HEK293T (cell line): ENCODE results near the gene PKN3.

ENCODE experiments used
- CTCF ChIA-PET: fragments of 350-600 bp; formaldehyde crosslinking; extraction: SDS; loops from one replicate; lab custom pipeline; 2021; ENCODE audit warnings: antibody characterized with exemption, inconsistent platforms; lab: Yijun Ruan, JAX
- POLR2A ChIA-PET: fragments of 350-600 bp; formaldehyde crosslinking; extraction: SDS; loops from one replicate; lab custom pipeline; 2020; ENCODE audit warnings: antibody characterized with exemption, inconsistent platforms; lab: Yijun Ruan, JAX
- DNase-seq: peaks from one replicate; pipeline ENCODE4 v3.0.0; 2012; ENCODE audit warnings: mixed read lengths; ENCODE audit errors: extremely low spot score
- ARNT ChIP-seq: fragments of 450-650 bp; IDR thresholded peaks from 2 replicates; pipeline ENCODE4 v1.6.1; 2017; ENCODE audit warnings: mild to moderate bottlenecking
- BHLHE40 ChIP-seq: fragments of 450-650 bp; IDR thresholded peaks from 2 replicates; pipeline ENCODE4 v1.6.1; 2016; ENCODE audit warnings: mild to moderate bottlenecking, moderate library complexity, borderline replicate concordance
- CTBP1 ChIP-seq: fragments of 450-650 bp; IDR thresholded peaks from 2 replicates; pipeline ENCODE4 v1.6.1; 2016; ENCODE audit warnings: borderline replicate concordance
- ELF4 ChIP-seq: fragments of 450-650 bp; IDR thresholded peaks from 2 replicates; pipeline ENCODE4 v1.6.1; 2017; ENCODE audit warnings: antibody characterized with exemption
- FOXA1 ChIP-seq: fragments of 450-650 bp; IDR thresholded peaks from 2 replicates; pipeline ENCODE4 v1.6.1; 2016; ENCODE audit warnings: mild to moderate bottlenecking
- FOXK2 ChIP-seq: fragments of 450-650 bp; IDR thresholded peaks from 2 replicates; pipeline ENCODE4 v1.6.1; 2016; ENCODE audit warnings: mild to moderate bottlenecking
- FOXM1 ChIP-seq: fragments of 450-650 bp; IDR thresholded peaks from 2 replicates; pipeline ENCODE4 v1.6.1; 2017; ENCODE audit warnings: mild to moderate bottlenecking, borderline replicate concordance
- HDGF ChIP-seq: fragments of 450-650 bp; IDR thresholded peaks from 2 replicates; pipeline ENCODE4 v1.6.1; 2017; ENCODE audit warnings: antibody characterized with exemption, borderline replicate concordance
- L3MBTL2 ChIP-seq: fragments of 450-650 bp; conservative IDR thresholded peaks from 2 replicates; pipeline ENCODE4 v1.6.1; 2016; ENCODE audit warnings: mild to moderate bottlenecking
- LEF1 ChIP-seq: fragments of 450-650 bp; IDR thresholded peaks from 2 replicates; pipeline ENCODE4 v1.6.1; 2017; ENCODE audit warnings: mild to moderate bottlenecking, borderline replicate concordance
- NFRKB ChIP-seq: fragments of 450-650 bp; IDR thresholded peaks from 2 replicates; pipeline ENCODE4 v1.6.1; 2016; ENCODE audit warnings: mild to moderate bottlenecking, moderate library complexity
- SP1 ChIP-seq: fragments of 450-650 bp; IDR thresholded peaks from 2 replicates; pipeline ENCODE4 v1.6.1; 2017
- SUZ12 ChIP-seq: fragments of 450-650 bp; IDR thresholded peaks from 2 replicates; pipeline ENCODE4 v1.6.1; 2016; ENCODE audit warnings: mild to moderate bottlenecking
- TARDBP ChIP-seq: fragments of 450-650 bp; IDR thresholded peaks from 2 replicates; pipeline ENCODE4 v1.6.1; 2016
- ZNF384 ChIP-seq: fragments of 450-650 bp; IDR thresholded peaks from 2 replicates; pipeline ENCODE4 v1.6.1; 2016
- TF ChIP-seq, protein P1 (sequence below): fragments of 450-650 bp; IDR thresholded peaks from 2 replicates; pipeline ENCODE4 v1.6.1; 2016

The PKN3 gene

GRCh38 chr9:128724744-128725211 is 22.5 kb downstream of the PKN3 start:
- ChIA-PET POLR2A (interaction anchor here (0.9 to 1.6 kb wide), 6 partner anchors 15 to 174 kb away, joined by 3 to 8 read pairs (median 4); partner anchors contain the start of genes ENDOG, PKN3 and SET), CTCF (interaction anchor here (1.0 to 1.1 kb wide), 2 partner anchors 9 to 23 kb away, joined by 3 to 5 read pairs; partner anchors contain the start of gene PKN3)
- peak; percentile 51 for DNase-seq
- TF ChIP-seq LEF1 (no peak), NFRKB (no peak), ARNT (no peak)

DNA sequence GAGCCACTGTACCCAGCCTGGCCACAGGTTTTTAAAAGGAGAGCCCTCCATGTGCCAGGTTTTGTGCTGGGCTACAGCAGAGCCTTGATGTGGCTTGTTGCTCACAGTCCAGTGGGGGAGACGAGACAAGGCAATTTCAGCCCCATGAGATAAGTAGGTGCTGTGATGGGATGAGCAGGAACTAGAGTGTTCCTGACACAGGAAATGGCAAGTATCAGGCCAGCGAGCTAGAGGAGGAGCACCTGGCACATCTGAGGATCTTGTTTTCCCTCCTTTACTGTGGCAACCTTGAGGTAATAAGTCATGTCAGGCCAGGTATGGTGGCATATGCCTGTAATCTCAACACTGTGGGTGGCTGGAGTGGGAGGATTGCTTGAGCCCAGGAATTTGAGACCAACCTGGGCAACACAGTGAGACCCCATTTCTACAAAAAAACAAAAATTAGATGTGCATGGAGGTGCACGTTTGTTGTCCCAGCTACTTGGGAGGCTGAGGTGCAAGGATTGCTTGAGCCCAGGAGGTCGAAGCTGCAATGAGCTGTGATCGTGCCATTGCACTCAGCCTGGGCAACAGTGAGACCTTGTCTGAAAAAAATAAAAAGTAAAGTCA is 25.4 kb downstream of the PKN3 start:
- no peak for TF ChIP-seq NFRKB
- no peak for TF ChIP-seq TARDBP
- no peak for TF ChIP-seq FOXM1
- no peak for TF ChIP-seq FOXA1
- TF ChIP-seq FOXK2 = no peak
- no peak for TF ChIP-seq L3MBTL2
- TF ChIP-seq, protein P1, sequence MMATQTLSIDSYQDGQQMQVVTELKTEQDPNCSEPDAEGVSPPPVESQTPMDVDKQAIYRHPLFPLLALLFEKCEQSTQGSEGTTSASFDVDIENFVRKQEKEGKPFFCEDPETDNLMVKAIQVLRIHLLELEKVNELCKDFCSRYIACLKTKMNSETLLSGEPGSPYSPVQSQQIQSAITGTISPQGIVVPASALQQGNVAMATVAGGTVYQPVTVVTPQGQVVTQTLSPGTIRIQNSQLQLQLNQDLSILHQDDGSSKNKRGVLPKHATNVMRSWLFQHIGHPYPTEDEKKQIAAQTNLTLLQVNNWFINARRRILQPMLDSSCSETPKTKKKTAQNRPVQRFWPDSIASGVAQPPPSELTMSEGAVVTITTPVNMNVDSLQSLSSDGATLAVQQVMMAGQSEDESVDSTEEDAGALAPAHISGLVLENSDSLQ = no peak
- TF ChIP-seq ARNT = no peak
- POLR2A ChIA-PET = no interaction called here
- DNase-seq = no peak
- CTCF ChIA-PET = no interaction called here

- POLR2A ChIA-PET = no interaction called here
Measured at GRCh38 chr9:128728298-128728697, 26.0 kb downstream of the PKN3 start.

DNA sequence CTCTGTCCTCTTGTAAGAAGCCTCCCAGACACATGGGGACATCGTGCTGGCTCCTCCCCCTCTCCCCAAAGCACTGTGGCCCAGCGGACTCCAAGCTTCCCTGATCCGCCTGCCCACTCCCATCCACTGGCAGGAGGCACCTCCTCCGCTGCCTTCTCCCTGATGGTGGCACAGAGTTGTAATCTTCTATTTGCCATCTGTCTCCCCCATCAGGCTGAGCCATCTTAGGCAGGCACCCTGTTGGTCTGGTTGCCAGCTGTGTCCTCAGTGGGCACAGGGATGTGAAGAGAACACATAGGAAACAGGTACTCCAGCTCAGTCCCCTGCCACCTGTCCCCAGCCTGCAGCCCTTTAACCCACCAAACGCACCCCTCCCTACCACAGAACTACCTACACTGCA is 27.0 kb downstream of the PKN3 start:
- DNase-seq = no peak
- POLR2A ChIA-PET = no interaction called here
- CTCF ChIA-PET = no interaction called here
- TF ChIP-seq L3MBTL2 = no peak
- no peak for TF ChIP-seq FOXM1
- no peak for TF ChIP-seq ZNF384
- TF ChIP-seq FOXK2 = no peak
- no peak for TF ChIP-seq CTBP1

More at GRCh38 chr9:128728298-128728697, 26.0 kb downstream of the PKN3 start:
- TF ChIP-seq SUZ12 = no peak
- no peak for TF ChIP-seq FOXA1
- no peak for TF ChIP-seq CTBP1
- no peak for TF ChIP-seq L3MBTL2
- no peak for TF ChIP-seq SP1
- TF ChIP-seq ELF4 = no peak
- TF ChIP-seq NFRKB = no peak
- TF ChIP-seq FOXK2 = no peak
- TF ChIP-seq HDGF = no peak
- DNase-seq = no peak
- CTCF ChIA-PET = no interaction called here

- CTCF ChIA-PET = no interaction called here
- DNase-seq = no peak
- POLR2A ChIA-PET = no interaction called here
- TF ChIP-seq SP1 (no peak), FOXM1 (no peak), HDGF (no peak), ELF4 (no peak), ZNF384 (no peak), CTBP1 (no peak), ARNT (no peak), SUZ12 (no peak), BHLHE40 (no peak), LEF1 (no peak), FOXA1 (no peak), NFRKB (no peak)
Measured at GRCh38 chr9:128729766-128730517, 27.6 kb downstream of the PKN3 start.

DNA sequence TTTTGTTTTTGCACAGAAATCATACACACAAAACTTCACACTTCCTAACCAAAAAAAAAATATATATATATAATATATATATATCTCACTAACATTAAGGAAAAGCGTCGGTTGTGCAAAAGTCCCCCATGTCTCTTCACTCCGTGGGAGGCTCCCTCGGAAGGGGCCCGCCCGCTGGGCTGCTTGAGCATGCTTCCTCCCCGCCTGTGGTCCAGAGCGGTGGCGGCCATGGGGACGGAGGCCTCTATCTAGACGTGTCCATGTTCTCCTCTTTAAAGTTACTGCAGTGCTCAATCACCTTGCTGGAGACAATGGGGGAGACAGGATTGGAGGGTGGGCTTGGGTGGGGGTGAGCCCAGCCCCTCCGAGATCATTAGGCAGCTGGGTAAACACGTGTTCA is 28.8 kb downstream of the PKN3 start:
- CTCF ChIA-PET = no interaction called here
- POLR2A ChIA-PET = no interaction called here
- TF ChIP-seq SP1 (no peak), FOXK2 (no peak), ELF4 (no peak), ZNF384 (no peak), HDGF (no peak), ARNT (no peak), BHLHE40 (no peak), SUZ12 (no peak), FOXM1 (no peak), TARDBP (no peak), NFRKB (no peak), FOXA1 (no peak), CTBP1 (no peak), LEF1 (no peak)
- TF ChIP-seq, protein P1 = no peak
- DNase-seq = no peak

- DNase-seq = no peak
- TF ChIP-seq BHLHE40 (no peak), SP1 (no peak)
- CTCF ChIA-PET = no interaction called here
- POLR2A ChIA-PET = no interaction called here
Measured at GRCh38 chr9:128731691-128732090, 29.4 kb downstream of the PKN3 start.
